Panc1 (cell line): ENCODE data around the gene MYH7. TPM values are rescaled to one million over a fixed set of nuclear protein-coding genes. Genes with fewer than 3 reads are reported as not detected.

Source experiments
- ATAC-seq: fragments of 200-7000 bp; cut with Tn5 transposase; 2 replicates; pipeline ENCODE4 v1.9.1; 2020; ENCODE audit warnings: mild to moderate bottlenecking, moderate library complexity
- BruUV-seq: library from RNA; stranded (reverse); fragments of 400-500 nt; replicated peaks from 2 replicates; lab custom pipeline; 2021; lab: Mats Ljungman, UMichigan
- CTCF ChIA-PET: fragments of 300-600 bp; sonication (Branson Sonifier 250); formaldehyde crosslinking; loops from one replicate; lab custom pipeline; 2022; ENCODE audit warnings: antibody characterized with exemption; lab: Charles Lee
- POLR2A ChIA-PET: fragments of 300-600 bp; sonication (Branson Sonifier 250); formaldehyde crosslinking; loops from one replicate; lab custom pipeline; 2022; ENCODE audit warnings: antibody characterized with exemption; lab: Charles Lee
- DNase-seq: peaks from one replicate; pipeline ENCODE4 v3.0.0-alpha.2; 2010; ENCODE audit warnings: low read depth, low spot score
- H3K27ac ChIP-seq: 2 replicates; pipeline ENCODE4 v1.5.1; 2011; ENCODE audit warnings: mild to moderate bottlenecking, low read length, inconsistent platforms
- H3K27me3 ChIP-seq: fragments of 200-500 bp; sonication (Bioruptor generic); 2 replicates; pipeline ENCODE4 v1.6.0; 2014; ENCODE audit warnings: low read length, inconsistent platforms; ENCODE audit not compliant: control insufficient read depth, insufficient read depth
- H3K36me3 ChIP-seq: fragments of 200-500 bp; sonication (Bioruptor generic); 2 replicates; pipeline ENCODE4 v1.5.1; 2014; ENCODE audit warnings: inconsistent platforms, mild to moderate bottlenecking, low read length, moderate library complexity; ENCODE audit not compliant: control insufficient read depth, insufficient read depth
- H3K4me1 ChIP-seq: 2 replicates; pipeline ENCODE4 v1.5.1; 2011; ENCODE audit warnings: inconsistent platforms, mild to moderate bottlenecking, low read length, moderate library complexity; ENCODE audit not compliant: control insufficient read depth, insufficient read depth
- H3K4me3 ChIP-seq, 2 experiments: 2 replicates each; pipeline ENCODE4 v1.5.1; 2011 to 2012; ENCODE audit warnings: low read depth in 2 of 2, low read length in 2 of 2, mild to moderate bottlenecking in 2 of 2, inconsistent platforms in 1 of 2, moderate library complexity in 1 of 2
- H3K9me3 ChIP-seq: fragments of 200-500 bp; sonication (Bioruptor generic); 2 replicates; pipeline ENCODE4 v1.5.1; 2014; ENCODE audit warnings: low read depth, mild to moderate bottlenecking, inconsistent platforms, low read length, moderate library complexity; ENCODE audit not compliant: control insufficient read depth, insufficient read depth
- POLR2AphosphoS5 ChIP-seq: IDR thresholded peaks from 2 replicates; pipeline ENCODE4 v1.6.1; 2012; ENCODE audit warnings: mild to moderate bottlenecking, low read depth, low read length, moderate library complexity
- SIN3A ChIP-seq: IDR thresholded peaks from 2 replicates; pipeline ENCODE4 v1.6.1; 2012; ENCODE audit warnings: low read depth, mild to moderate bottlenecking, low read length, moderate library complexity, borderline replicate concordance; ENCODE audit not compliant: insufficient read depth
- TCF7L2 ChIP-seq: IDR thresholded peaks from 2 replicates; pipeline ENCODE4 v1.6.1; 2011; ENCODE audit warnings: mild to moderate bottlenecking, low read depth, low read length, inconsistent platforms
- in situ Hi-C: cut with HindIII; loops from 2 replicates; pipeline ENCODE4 v1.10.0; 2016; ENCODE audit warnings: low sequenced_read_pairs, low pct_unique_long_range_greater_than_20kb
- intact Hi-C: fragments of 100-400 bp; cut with micrococcal nuclease; formaldehyde crosslinking; loops from one replicate; pipeline ENCODE4 v1.10.0; 2022; ENCODE audit not compliant: unreplicated experiment
- total RNA-seq: library from RNA; stranded (reverse); gene quantifications from one replicate; pipeline ENCODE4 v1.2.1, GENCODE V29; 2021; ENCODE audit not compliant: unreplicated experiment
- TF ChIP-seq, protein P1 (sequence below): fragments of 450-650 bp; IDR thresholded peaks from 2 replicates; pipeline ENCODE4 v1.5.1; 2017; ENCODE audit warnings: mild to moderate bottlenecking
- TF ChIP-seq, protein P2 (sequence below), 2 experiments: IDR thresholded peaks; 2 replicates each; pipeline ENCODE4 v1.6.1; 2011 to 2012; ENCODE audit warnings: low read depth in 2 of 2, control low read depth in 1 of 2, low read length in 1 of 2, mild to moderate bottlenecking in 1 of 2, moderate library complexity in 1 of 2; ENCODE audit not compliant: insufficient read depth in 1 of 2

The MYH7 gene
- total RNA-seq, 1 experiment from 2014 or later, result not detected

DNA sequence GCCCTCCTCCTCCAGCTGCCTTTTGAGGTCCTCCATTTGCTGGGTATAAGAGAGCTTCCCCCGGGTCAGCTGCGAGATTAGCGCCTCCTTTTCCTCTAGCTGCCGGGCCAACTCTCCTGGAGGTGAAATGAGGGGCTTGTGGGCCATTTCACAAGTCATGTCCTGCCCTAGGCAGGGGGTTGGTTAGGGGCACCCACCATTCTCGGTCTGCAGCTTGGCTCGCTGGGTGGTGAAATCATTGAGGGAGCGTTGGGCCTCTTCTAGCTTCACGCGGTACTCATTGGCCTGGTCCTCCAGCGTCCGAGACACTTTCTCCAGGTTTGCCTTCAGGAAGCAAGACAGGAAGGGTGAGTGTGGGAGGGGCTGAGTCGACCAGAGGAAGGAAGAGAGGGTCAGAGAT, 46.1 kb downstream of the MYH7 start:
- CTCF ChIA-PET, result no interaction called here
- Histone ChIP-seq H3K9me3 (no peaks in the 10 kb centered on the region), H3K4me3 (no peak overlapping the region), H3K4me1 (no peaks in the 10 kb centered on the region), H3K36me3 (no peaks in the 10 kb centered on the region), H3K27ac (no peak overlapping the region), H3K27me3 (no peaks in the 10 kb centered on the region)
- TF ChIP-seq, protein P1, sequence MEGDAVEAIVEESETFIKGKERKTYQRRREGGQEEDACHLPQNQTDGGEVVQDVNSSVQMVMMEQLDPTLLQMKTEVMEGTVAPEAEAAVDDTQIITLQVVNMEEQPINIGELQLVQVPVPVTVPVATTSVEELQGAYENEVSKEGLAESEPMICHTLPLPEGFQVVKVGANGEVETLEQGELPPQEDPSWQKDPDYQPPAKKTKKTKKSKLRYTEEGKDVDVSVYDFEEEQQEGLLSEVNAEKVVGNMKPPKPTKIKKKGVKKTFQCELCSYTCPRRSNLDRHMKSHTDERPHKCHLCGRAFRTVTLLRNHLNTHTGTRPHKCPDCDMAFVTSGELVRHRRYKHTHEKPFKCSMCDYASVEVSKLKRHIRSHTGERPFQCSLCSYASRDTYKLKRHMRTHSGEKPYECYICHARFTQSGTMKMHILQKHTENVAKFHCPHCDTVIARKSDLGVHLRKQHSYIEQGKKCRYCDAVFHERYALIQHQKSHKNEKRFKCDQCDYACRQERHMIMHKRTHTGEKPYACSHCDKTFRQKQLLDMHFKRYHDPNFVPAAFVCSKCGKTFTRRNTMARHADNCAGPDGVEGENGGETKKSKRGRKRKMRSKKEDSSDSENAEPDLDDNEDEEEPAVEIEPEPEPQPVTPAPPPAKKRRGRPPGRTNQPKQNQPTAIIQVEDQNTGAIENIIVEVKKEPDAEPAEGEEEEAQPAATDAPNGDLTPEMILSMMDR, result no peak
- TF ChIP-seq SIN3A (no peak), POLR2AphosphoS5 (no peak), TCF7L2 (no peak)
- TF ChIP-seq, protein P2, sequence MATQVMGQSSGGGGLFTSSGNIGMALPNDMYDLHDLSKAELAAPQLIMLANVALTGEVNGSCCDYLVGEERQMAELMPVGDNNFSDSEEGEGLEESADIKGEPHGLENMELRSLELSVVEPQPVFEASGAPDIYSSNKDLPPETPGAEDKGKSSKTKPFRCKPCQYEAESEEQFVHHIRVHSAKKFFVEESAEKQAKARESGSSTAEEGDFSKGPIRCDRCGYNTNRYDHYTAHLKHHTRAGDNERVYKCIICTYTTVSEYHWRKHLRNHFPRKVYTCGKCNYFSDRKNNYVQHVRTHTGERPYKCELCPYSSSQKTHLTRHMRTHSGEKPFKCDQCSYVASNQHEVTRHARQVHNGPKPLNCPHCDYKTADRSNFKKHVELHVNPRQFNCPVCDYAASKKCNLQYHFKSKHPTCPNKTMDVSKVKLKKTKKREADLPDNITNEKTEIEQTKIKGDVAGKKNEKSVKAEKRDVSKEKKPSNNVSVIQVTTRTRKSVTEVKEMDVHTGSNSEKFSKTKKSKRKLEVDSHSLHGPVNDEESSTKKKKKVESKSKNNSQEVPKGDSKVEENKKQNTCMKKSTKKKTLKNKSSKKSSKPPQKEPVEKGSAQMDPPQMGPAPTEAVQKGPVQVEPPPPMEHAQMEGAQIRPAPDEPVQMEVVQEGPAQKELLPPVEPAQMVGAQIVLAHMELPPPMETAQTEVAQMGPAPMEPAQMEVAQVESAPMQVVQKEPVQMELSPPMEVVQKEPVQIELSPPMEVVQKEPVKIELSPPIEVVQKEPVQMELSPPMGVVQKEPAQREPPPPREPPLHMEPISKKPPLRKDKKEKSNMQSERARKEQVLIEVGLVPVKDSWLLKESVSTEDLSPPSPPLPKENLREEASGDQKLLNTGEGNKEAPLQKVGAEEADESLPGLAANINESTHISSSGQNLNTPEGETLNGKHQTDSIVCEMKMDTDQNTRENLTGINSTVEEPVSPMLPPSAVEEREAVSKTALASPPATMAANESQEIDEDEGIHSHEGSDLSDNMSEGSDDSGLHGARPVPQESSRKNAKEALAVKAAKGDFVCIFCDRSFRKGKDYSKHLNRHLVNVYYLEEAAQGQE (IDR thresholded peaks at IDR 0.05; ENCODE audit: insufficient read depth in 1 of 2, low read depth in 2 of 2, low read length in 1 of 2), result no peak
- in situ Hi-C loops, result no loop called here
- intact Hi-C loops, result no loop called here
- BruUV-seq, result no TSS peak
- ATAC-seq, result no peak
- DNase-seq, result no peak
- POLR2A ChIA-PET, result no interaction called here

DNA sequence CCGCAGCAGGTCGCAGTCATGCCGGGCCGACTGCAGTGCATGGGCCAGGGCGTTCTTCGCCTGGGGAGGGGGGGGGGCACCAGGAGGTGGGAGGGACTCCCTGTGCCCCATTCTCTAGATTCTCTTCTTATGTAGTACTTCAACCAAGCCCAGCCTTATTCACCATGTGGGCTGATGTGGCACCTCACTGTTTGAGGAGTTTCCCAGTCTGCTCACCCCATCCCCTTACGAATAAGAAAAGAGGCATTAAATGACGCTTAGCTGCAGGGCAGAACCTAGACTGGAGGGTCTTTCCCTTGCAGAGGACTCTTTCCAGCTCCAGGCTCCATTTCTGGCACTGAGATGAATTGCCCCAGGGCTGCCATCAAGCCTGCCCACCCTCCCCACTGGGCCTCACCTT, 46.5 kb downstream of the MYH7 start:
- ATAC-seq, result no peak
- H3K36me3 ChIP-seq, result no peaks in the 10 kb centered on the region
- BruUV-seq, result no TSS peak
- intact Hi-C loops, result no loop called here
- H3K9me3 ChIP-seq, result no peaks in the 10 kb centered on the region
- no peaks in the 10 kb centered on the region for H3K4me1 ChIP-seq
- no peak for DNase-seq
- H3K4me3 ChIP-seq, result no peak overlapping the region
- no peaks in the 10 kb centered on the region for H3K27me3 ChIP-seq
- in situ Hi-C loops, result no loop called here
- H3K27ac ChIP-seq, result no peak overlapping the region
- ChIA-PET POLR2A (no interaction called here), CTCF (no interaction called here)
- no peak for TF ChIP-seq TCF7L2
- TF ChIP-seq, protein P2 (IDR thresholded peaks at IDR 0.05; ENCODE audit: insufficient read depth in 1 of 2, low read depth in 2 of 2, low read length in 1 of 2), result no peak
- TF ChIP-seq SIN3A, result no peak
- TF ChIP-seq, protein P1, result no peak
- TF ChIP-seq POLR2AphosphoS5, result no peak
